Activated CD4-positive, alpha-beta T cell treated with anti-CD3 and anti-CD28 coated beads for 24 hours (primary cell): ENCODE results near the gene SEC63.
"Not testable (repeated sequence)": the region's sequence is repeated elsewhere in the genome, so short reads cannot be mapped to it uniquely, and the experiment has no call there.

ENCODE experiments used
- DNase-seq, 2 donors: peaks; one replicate each; pipeline ENCODE4 v3.0.0-alpha.2; 2020; ENCODE audit warnings: low read depth in 2 of 2

SEC63 gene

DNA sequence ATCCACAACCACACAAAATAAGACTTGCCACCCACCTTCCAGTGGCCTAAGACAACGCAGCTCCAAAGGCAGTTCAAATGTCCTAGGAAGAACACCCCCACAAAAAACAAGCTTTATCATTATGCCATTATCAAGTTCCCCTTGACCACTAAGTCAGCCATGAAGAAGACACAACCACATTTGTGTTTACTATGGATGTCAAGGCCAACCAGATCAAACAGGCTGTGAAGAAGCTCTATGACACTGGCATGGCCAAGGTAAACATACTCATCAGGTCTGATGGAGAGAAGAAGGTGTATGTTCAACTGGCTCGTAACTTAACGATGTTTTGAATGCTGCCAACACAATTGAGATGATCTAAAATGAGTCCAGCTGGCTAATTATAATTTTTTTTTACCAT is 26.1 kb downstream of the SEC63 start:
- DNase-seq = no peak

DNA sequence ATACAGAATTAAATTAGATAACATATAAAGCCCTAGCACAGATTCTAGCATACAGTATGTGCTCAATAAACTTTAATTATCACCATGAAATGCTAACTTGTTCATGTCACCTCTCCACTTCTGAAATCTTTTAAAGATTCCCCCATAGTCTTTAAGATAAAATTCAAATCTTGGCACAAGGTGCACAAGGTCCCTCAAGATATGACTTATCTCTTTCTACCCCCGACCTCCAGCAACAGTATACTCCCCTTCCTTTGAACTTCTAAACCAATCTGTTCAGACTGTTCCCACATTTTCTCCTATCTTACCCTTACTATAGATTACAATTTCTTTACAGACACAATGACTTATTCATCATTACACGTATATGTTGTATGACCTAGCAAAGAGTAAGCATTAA is 29.0 kb downstream of the SEC63 start:
- no peak for DNase-seq

DNA sequence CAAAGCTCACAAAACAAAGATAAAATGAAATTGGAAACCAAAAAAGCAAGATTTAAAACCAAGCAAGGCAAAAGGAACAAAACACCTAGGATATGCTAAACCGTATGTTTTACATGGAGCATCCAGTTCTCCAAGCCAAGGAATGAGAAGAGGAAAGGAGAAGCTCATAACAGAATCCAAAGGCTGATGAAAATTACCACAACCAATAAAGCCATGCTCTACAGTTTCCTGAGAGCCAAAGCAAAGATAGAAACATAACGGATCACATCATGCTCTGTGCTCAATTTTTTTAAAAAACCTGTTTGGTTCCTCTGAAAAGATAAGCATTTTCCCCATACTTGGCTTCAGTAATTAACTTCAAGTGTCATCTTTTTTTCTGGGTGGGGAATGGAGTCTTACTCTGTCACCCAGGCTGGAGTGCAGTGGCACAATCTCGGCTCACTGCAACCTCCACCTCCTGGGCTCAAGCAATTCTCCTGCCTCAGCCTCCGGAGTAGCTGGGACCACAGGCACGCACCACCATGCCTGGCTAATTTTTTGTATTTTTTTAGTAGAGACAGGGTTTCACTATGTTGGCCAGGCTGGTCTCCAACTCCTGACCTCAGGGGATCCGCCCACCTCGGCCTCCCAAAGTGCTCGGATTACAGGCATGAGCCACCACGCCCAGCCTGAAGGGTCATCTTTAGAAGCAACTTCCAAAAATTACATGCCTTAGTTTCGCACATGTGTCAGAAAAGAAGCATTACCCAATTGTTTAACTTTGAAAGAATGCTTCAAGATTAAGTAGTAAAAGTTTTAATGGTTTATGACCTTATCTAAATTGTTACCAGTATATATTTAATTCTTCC is 31.1 kb downstream of the SEC63 start:
- not testable (repeated sequence) for DNase-seq

DNA sequence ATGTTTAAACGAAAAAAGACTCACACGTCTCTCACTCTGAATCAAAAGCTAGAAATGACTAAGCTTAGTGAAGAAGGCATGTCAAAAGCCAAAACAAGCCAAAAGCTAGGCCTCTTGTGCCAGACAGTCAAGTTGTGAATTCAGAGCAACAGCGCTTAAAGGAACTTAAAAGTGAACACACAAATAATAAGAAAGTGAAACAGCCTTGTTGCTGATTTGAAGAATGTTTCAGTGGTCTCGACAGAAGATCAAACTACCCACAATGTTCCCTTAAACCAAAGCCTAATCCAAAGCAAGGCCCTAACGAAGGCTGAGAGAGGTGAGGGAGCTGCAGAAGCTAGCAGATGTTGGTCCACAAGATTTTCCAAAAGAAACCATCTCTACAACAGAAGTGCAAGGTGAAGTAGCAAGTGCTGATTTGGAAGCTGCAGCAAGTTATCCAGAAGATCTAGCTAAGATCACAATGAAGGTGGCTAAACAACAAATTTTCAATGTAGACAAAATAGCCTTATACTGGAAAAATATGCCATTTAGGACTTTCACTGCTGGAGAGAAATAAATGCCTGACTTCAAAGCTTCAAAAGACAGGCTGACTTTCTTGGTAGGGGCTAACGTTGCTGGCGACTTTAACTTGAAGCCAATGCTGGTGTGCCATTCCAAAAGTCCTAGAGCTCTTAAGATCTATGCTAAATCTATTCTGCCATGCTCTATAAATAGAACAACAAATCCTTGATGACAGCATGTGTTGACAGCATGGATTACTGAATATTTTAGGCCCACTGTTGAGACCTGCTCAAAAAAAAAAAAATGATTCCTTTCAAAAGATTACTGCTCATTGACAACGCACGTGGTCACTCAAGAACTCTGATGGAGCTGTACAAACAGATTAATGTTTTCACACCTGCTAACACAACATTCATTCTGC is 40.3 kb downstream of the SEC63 start:
- no peak for DNase-seq

DNA sequence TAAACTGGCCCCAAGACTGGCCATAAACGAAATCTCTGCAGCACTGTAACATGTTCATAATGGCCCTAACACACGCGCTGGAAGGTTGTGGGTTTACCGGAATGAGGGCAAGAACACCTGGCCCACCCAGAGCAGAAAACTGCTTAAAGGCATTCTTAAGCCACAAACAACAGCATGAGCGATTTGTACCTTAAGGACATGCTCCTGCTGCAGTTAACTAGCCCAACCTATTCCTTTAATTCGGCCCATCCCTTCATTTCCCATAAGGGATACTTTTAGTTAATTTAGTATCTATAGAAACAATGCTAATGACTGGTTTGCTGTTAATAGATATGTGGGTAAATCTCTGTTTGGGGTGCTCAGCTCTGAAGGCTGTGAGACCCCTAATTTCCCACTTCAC is 41.0 kb downstream of the SEC63 start:
- not testable (repeated sequence) for DNase-seq

DNA sequence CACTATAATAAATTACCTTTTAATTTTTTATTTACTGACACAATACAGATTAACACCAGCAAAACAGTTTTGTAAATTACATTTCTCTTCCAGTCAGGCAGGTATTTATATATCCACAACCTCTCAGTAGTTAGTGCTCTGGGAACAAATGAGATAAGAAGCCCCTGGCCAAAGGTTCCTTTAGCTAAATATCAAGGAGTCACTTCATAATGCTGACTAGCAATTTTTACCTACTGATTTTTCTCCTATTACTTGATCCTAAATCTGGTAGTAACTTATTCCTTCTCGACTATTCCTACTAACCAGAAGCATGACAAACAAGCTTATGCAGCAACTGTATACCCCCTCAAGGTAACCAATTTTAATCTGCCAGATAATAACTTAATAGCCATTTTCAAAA is 46.3 kb downstream of the SEC63 start:
- no peak for DNase-seq

DNA sequence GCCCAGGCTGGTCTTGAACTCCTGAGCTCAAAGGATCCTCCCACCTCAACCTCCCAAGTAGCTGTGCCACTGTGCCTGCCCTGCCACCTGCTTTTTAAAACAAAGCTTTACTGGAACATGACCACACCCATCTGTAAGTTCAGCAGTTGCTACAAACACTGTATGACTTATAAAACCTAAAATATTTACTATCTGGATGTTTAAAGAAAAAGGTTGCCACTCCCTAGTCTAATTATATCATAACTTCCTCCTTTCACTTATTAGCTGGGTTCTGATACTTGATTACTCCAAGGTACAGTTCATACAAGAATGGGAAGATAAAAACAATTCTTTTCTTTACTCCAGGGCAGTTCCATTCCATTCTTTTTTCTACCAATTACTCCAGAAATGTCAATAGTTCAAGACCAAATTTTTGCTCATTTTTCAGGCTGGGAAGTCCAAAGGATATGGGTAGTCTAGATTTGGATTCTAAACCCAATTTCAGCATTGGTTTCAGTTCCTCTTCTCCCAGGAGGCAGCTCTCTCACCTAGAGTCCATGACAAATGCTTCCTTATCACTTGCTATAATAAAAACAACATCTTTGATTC is 63.1 kb downstream of the SEC63 start:
- no peak for DNase-seq

DNA sequence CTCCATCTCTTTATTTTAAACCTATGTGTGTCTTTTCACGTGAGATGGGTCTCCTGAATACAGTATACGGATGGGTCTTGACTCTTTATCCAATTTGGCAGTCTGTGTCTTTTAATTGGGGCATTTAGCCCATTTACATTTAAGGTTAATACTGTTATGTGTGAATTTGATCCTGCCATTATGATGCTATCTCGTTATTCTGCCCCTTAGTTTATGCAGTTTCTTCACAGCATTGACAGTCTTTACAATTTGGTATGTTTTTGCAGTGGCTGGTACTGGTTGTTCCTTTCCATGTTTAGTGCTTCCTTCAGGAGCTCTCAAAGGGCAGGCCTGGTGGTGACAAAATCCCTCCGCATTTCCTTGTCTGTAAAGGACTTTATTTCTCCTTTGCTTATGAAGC is 67.6 kb downstream of the SEC63 start:
- DNase-seq = not testable (repeated sequence)

DNA sequence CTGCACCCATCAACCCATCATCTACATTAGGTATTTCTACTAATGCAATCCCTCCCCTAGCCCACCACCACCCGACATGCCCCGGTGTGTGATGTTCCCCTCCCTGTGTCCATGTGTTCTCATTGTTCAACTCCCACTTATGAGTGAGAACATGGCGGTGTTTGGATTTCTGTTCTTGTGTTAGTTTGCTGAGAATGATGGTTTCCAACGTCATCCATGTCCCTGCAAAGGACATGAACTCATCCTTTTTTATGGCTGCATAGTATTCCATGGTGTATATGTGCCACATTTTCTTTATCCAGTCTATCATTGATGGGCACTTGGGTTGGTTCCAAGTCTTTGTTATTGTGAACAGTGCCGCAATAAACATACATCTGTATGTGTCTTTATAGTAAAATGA is 72.1 kb downstream of the SEC63 start:
- not testable (repeated sequence) for DNase-seq

DNA sequence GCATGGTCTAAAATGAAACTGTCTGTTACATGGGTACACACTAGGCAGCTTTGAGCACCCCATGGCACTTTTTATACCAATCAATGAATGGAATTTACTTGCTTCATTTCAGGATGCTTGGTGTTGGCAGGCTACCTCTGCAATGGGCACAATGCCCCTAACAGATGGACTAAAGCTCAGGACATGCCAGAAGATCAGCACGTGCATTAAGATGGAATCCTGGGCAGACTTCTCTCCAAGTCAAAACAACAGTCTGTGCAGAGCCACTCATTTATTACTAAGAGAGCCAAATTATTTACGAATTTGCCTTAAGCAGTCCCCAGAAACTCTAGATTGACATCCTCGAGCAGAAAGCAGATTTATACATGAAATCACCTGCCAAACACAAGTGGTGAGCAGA is 78.1 kb downstream of the SEC63 start:
- DNase-seq = no peak

DNA sequence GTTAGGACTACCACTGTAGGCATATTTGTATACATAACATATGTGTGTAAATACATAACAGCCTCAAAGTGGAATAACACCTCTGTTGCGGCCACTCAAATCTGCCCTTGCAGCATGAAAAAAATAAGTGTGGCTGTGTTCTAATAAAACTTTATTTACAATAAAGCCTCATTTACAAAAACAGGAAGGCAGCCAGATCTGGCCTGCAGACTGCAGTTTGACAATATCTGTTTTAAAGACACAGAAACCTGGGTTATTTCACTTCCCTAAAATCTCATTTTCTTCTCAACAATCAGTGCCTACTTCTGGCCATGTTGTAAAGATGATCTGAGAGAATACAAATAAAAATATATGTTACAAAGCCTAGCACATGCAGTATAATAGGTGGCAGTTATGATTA is 80.0 kb downstream of the SEC63 start:
- no peak for DNase-seq

DNA sequence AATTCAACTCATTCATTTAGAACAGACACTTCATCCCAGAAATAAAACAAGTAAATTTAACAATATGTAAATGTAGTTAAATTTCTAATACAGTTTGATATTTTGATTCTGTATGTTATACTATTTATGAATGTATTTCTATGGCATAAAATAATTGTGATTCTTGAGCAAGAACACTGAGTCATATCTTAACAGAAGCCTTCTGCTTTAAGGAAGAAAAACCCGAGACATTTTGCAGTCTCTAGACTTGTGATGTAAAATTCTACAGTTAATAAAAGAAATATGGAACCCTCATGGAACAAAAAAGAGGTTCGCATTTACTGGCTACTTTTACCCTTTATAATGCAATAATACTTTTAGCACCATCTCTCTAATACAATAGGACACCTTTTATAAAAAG is 86.0 kb downstream of the SEC63 start:
- no peak for DNase-seq

DNA sequence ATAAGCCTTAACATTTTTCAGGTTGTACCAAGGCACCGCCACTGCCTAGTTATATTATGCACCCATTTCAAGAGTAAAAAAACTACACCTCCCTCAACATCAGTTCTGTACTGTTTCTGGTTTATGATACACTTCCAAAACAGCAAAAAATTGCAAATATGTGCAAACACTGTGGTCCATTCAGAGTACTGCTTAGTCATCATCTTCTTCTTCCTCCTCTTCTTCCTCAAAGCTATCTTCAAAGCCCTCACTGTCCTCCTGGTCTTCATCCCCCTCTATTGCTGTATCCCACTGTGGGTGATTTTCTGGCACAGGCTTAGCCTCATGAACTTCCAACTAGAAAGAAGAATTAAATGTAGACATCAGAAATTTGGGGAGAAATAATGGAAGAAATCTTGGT is 86.5 kb downstream of the SEC63 start:
- DNase-seq = not testable (repeated sequence)

DNA sequence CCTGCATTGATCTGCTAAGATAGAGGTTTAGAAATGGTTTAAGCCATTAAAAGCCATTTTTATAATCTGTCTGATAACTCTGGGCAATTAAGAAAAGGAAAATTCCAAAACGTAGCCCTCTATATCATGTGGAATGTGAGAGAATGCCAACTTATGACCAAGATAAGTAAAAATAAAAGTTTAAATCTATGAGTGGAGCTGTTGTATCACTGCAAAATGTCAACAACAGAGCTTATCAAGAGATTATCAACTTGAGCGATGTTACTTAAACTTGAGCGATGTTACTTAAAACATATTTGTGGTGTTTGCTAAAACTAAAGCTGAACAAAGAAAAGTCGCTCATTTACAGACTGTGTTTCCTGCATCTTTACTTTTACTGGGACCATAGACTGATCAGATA is 87.0 kb downstream of the SEC63 start:
- no peak for DNase-seq

DNA sequence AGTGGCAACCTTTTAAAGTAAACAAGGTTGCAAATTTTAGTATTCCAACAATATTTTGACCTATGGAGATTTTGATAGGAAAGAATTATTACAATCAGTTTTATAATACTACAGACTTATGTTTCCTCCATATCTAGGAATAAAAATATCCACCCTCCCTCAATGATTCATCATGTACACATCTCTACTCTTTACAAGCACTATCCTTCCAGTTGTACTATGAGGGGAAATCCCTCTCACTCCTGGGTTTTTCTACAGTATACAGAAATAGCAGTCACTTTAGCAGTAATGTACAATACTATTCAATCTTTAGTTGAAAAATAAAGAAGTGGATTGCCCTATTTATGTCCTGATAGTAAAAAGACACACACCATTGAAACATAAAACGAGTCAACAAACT is 87.6 kb downstream of the SEC63 start:
- DNase-seq = no peak

DNA sequence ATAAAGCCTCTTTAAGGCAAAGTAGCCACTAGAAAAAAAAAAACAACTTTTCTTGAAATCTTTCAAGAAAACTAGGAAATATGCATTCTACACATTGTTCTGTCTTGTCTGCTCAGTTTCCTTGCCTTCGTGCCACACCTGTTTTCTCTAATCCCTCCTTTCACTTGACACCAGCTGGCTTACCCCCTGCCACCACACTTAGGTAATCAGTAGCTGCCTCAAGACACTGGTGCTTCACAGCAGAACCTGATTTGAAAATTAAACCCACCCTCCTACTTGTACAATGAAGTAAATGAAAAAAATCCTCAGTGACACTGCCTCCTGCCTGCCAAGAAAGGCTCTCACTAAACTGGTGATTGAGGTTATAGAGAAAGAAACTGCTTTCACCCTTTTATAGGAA is 88.1 kb downstream of the SEC63 start:
- no peak for DNase-seq

DNA sequence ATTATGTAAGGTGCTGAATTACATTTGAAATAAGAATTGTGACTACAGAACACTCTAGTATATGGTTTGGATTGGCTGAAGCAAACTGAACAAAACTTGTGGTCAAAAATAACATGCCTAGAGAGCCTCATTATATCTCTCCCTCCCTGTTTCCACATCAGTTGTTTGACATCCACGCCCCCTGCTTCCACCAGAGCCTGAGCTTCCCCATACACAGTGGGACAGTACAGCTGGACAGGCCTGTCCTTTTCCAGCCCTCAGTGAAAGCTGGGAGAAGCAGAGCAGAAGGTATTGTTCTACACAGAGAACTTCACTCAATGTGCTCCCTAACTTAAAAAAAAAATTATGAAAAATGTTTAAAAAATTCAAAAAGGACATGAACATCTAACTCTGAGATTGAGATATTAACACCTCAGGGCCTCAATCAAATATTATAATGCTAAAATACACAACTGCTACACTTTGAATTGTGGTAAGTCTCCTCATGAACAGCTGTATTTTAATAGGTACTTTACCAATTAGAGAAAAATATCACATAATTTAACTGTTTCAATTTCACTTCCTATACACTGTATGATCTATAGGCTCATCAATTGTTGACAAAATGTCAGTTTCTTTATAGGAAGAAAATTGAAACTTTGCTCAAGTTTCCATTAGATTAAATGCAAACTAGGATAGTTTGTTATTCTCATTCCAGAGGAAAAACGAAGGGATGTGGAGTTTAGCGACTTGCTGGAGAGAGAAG is 89.0 kb downstream of the SEC63 start:
- DNase-seq = no peak

DNA sequence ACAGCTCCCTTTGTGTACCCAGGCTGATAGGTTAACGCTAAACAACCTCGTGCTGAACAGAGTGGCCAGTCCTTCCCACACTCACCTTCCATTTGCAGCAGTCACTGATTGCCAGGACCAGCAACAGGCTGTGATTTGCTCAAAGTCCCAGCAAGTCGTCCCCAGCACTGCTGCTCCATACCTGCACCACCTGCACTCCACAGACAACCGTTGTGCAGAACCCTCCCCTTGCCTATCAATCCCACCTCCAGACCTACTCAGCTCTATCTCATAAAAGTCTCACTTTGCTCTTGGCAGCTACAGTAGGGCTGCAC is 90.7 kb downstream of the SEC63 start:
- DNase-seq = no peak

DNA sequence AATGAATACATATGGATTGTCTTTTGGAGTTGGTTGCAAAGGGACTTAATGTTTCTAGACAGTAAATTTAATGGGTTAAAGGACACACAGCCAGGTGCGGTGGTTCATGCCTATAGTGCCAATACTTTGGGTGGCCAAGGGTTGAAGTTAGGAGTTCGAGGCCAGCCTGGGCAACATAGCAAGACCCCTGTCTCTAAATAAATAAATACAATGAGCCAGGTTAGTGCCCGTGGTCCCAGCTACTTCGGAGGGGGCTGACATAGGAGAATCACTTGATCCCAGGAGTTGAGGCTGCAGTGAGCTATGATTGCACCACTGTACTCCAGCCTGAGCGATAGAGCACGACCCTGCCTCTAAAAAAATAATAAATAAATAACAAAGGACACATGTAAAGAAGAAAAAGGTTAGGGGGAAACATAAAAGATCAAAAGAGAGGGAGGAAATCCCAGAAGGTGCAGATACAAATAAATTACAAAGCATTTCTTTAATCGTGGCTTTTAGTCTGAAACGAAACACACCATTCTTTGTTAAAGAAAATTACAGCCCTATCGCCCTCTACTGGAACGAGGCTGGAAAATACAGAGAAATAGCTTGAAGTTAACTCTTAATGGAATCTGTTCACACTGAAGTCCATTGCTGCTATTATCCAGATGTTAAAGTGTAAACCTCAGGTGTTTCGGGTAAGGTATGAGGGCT is 91.3 kb downstream of the SEC63 start:
- DNase-seq = no peak

DNA sequence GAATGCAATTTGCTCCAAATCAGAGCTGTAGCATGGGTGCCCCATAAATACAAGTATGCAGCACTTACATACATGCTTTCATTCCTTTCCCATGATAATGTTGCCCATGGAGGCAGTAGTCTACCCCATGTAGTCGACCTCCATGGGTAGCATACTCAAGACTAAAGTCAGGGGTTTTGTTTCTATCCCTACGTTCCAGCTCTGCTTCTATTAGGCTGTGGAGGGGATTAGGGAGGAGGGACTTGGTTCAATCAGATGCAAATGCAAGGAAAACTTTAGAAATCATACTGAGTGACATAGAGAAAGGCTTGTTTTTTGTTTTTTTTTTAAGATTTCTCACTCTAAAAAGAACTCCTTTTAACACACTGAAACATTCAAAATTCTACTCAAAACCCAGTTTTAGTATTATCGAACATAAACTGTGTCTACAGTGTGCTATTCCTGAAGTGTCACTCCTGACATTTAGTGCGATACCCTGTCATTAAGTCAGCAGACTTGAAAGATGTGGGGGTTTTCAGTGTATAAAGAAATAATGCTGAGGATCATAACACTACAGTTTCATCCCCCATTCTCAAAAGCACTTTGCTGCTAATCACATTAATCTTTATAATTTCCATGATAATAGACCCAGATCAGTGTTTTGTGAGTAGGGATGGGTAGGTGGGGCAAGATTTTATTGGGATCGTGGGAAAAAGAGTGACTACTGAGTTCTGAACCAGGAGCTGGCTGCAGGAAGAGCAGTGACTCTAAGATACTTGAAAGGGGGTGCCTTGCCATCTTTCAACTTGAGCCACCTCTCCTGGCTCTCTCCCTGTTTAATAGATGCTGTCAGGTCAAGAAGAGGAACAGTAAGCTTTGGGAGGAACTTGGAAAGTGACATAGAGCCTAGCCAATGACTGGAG is 93.5 kb downstream of the SEC63 start:
- no peak for DNase-seq
